Measurements from ENCODE around the gene ZNF732. TPM values are rescaled to one million over a fixed set of nuclear protein-coding genes. Genes with fewer than 3 reads are reported as not detected.

Gene ZNF732
- total RNA-seq, 4 donors from 2014 or later = 0.16 TPM; not detected in 3

GRCh38 chr4:223913-224497 is 81.3 kb downstream of the ZNF732 start:
- in situ Hi-C loops (cut with MboI; ENCODE audit: low pct_ligation_motif_present in 1 of 4, low pct_unique_long_range_greater_than_20kb in 1 of 4, low sequenced_read_pairs in 3 of 4) (no loop called here), intact Hi-C loops (cut with DNase I; ENCODE audit: low total_unique reads) (no loop called here)
- TF ChIP-seq CTCF (IDR thresholded peaks at IDR 0.05) (no peak), EP300 (IDR thresholded peaks at IDR 0.05; ENCODE audit: low read depth) (no peak), POLR2A (IDR thresholded peaks at IDR 0.05) (no peak)
- Histone ChIP-seq H3K27ac (no peak overlapping the region), H3K4me3 (no peak overlapping the region), H3K36me3 (no peaks in the 10 kb centered on the region), H3K4me1 (no peaks in the 10 kb centered on the region), H3K27me3 (no peaks in the 10 kb centered on the region), H3K9me3 (peaks cover 4 to 15% of the 10 kb centered on the region in 2 donors)
- DNase-seq = no peak
- 100% methylated on average over 1 of the region's 1 CpG for WGBS, 2 donors (ENCODE audit: low coverage in 1 of 2)

Small RNA genes within 50 kb of the gene (small RNA-seq; reads per million reads assigned to genes)
- gene AC079140.2 = 0 to 0.12 (median 0) reads per million in 4 donors
- gene MIR571 = 0 reads per million in 4 donors

Other genes with a start within 250 kb of the ZNF732 start
- 1 to 10 TPM; 4.9 to 9.4 (median 7.3) TPM for gene ZNF718, start 181.0 kb downstream of the ZNF732 start, total RNA-seq
- 10 to 100 TPM; 13.8 to 40.4 (median 30.4) TPM for gene ZNF141, start 32.3 kb upstream of the ZNF732 start, total RNA-seq
- gene ZNF721, start 193.7 kb upstream of the ZNF732 start, total RNA-seq = 10 to 100 TPM; 20.6 to 46.0 (median 38.4) TPM
- 100 to 1,000 TPM in 1 of 4 donors, 10 to 100 TPM in 3; 46.6 to 202 (median 72.5) TPM for gene PIGG, start 193.7 kb upstream of the ZNF732 start, total RNA-seq

Measured in transverse colon (tissue), 4 donors.